Duodenal mucosa (tissue), 2 donors: ENCODE results near the gene EPO.

Experiments used
- H3K27ac ChIP-seq: one replicate; pipeline ENCODE4 v1.7.0; 2013; ENCODE audit warnings: low read depth, low read length
- H3K27me3 ChIP-seq, 2 donors: one replicate each; pipeline ENCODE4 v1.7.0; 2013; ENCODE audit warnings: low read length in 2 of 2, control low read depth in 1 of 2; ENCODE audit not compliant: insufficient read depth in 2 of 2, control insufficient read depth in 1 of 2
- H3K36me3 ChIP-seq, 2 donors: one replicate each; pipeline ENCODE4 v1.7.0; 2013; ENCODE audit warnings: low read length in 2 of 2, control low read depth in 1 of 2; ENCODE audit not compliant: insufficient read depth in 2 of 2, control insufficient read depth in 1 of 2
- H3K4me1 ChIP-seq, 2 donors: one replicate each; pipeline ENCODE4 v1.7.0; 2013; ENCODE audit warnings: low read length in 2 of 2, control low read depth in 1 of 2; ENCODE audit not compliant: insufficient read depth in 2 of 2, control insufficient read depth in 1 of 2
- H3K4me3 ChIP-seq, 2 donors: one replicate each; pipeline ENCODE4 v1.7.0; 2013; ENCODE audit warnings: low read length in 2 of 2, low read depth in 1 of 2
- H3K9ac ChIP-seq, 2 donors: one replicate each; pipeline ENCODE4 v1.7.0; 2013; ENCODE audit warnings: low read length in 2 of 2, low read depth in 1 of 2
- H3K9me3 ChIP-seq, 2 donors: one replicate each; pipeline ENCODE4 v1.7.0; 2013; ENCODE audit warnings: low read length in 2 of 2, control low read depth in 1 of 2; ENCODE audit not compliant: control insufficient read depth in 1 of 2

The EPO gene

GRCh38 chr7:100683659-100684533, 36.4 kb upstream of the EPO start:
- H3K4me1 ChIP-seq, result no peaks in the 10 kb centered on the region
- H3K27ac ChIP-seq, result no peak overlapping the region

GRCh38 chr7:100684534-100685042, 35.7 kb upstream of the EPO start:
- H3K9ac ChIP-seq, result no peak overlapping the region
- no peaks in the 10 kb centered on the region for H3K9me3 ChIP-seq
- no peak overlapping the region for H3K4me3 ChIP-seq
- H3K36me3 ChIP-seq, result peaks cover 20 to 87% of the 10 kb centered on the region in 2 donors
- H3K4me1 ChIP-seq, result no peaks in the 10 kb centered on the region
- H3K27me3 ChIP-seq, result no peaks in the 10 kb centered on the region
- no peak overlapping the region for H3K27ac ChIP-seq

More at GRCh38 chr7:100683659-100684533, 36.4 kb upstream of the EPO start:
- Histone ChIP-seq H3K9me3 (no peaks in the 10 kb centered on the region), H3K4me3 (no peak overlapping the region), H3K36me3 (peaks cover 20 to 85% of the 10 kb centered on the region in 2 donors), H3K27me3 (no peaks in the 10 kb centered on the region), H3K9ac (no peak overlapping the region)

- peaks cover 20 to 87% of the 10 kb centered on the region in 2 donors for H3K36me3 ChIP-seq
- no peak overlapping the region for H3K9ac ChIP-seq
- no peak overlapping the region for H3K27ac ChIP-seq
- no peak overlapping the region for H3K4me3 ChIP-seq
- H3K9me3 ChIP-seq, result no peaks in the 10 kb centered on the region
- H3K4me1 ChIP-seq, result no peaks in the 10 kb centered on the region
- H3K27me3 ChIP-seq, result no peaks in the 10 kb centered on the region
Observed at GRCh38 chr7:100685049-100685605, 35.1 kb upstream of the EPO start.

GRCh38 chr7:100685631-100686145, 34.6 kb upstream of the EPO start:
- Histone ChIP-seq H3K9ac (no peak overlapping the region), H3K27me3 (no peaks in the 10 kb centered on the region), H3K4me3 (no peak overlapping the region), H3K9me3 (no peaks in the 10 kb centered on the region), H3K4me1 (no peaks in the 10 kb centered on the region), H3K36me3 (peaks cover 20 to 83% of the 10 kb centered on the region in 2 donors), H3K27ac (no peak overlapping the region)

GRCh38 chr7:100686201-100686821, 34.0 kb upstream of the EPO start:
- Histone ChIP-seq H3K9ac (no peak overlapping the region), H3K27ac (no peak overlapping the region), H3K4me1 (peaks cover 4% of the 10 kb centered on the region in 2 donors), H3K4me3 (no peak overlapping the region), H3K36me3 (peaks cover 20 to 80% of the 10 kb centered on the region in 2 donors), H3K9me3 (no peaks in the 10 kb centered on the region), H3K27me3 (no peaks in the 10 kb centered on the region)

- H3K9ac ChIP-seq, result no peak overlapping the region
- H3K27me3 ChIP-seq, result no peaks in the 10 kb centered on the region
- H3K36me3 ChIP-seq, result peaks cover 20 to 75% of the 10 kb centered on the region in 2 donors
- H3K27ac ChIP-seq, result no peak overlapping the region
- H3K9me3 ChIP-seq, result no peaks in the 10 kb centered on the region
- peaks cover 5 to 9% of the 10 kb centered on the region in 2 donors for H3K4me1 ChIP-seq
- H3K4me3 ChIP-seq, result no peak overlapping the region
Observed at GRCh38 chr7:100686822-100687211, 33.5 kb upstream of the EPO start.

- Histone ChIP-seq H3K9ac (no peak overlapping the region), H3K4me1 (peaks cover 9 to 14% of the 10 kb centered on the region in 2 donors), H3K36me3 (peaks cover 20 to 71% of the 10 kb centered on the region in 2 donors), H3K9me3 (no peaks in the 10 kb centered on the region), H3K4me3 (no peak overlapping the region), H3K27ac (no peak overlapping the region), H3K27me3 (no peaks in the 10 kb centered on the region)
Observed at GRCh38 chr7:100687261-100687660, 33.0 kb upstream of the EPO start.

- H3K36me3 ChIP-seq, result peaks cover 20 to 65% of the 10 kb centered on the region in 2 donors
- no peak overlapping the region for H3K4me3 ChIP-seq
- no peak overlapping the region for H3K27ac ChIP-seq
- no peaks in the 10 kb centered on the region for H3K9me3 ChIP-seq
- no peak overlapping the region for H3K9ac ChIP-seq
- no peaks in the 10 kb centered on the region for H3K27me3 ChIP-seq
- peaks cover 15 to 19% of the 10 kb centered on the region in 2 donors for H3K4me1 ChIP-seq
Observed at GRCh38 chr7:100687751-100688300, 32.4 kb upstream of the EPO start.

- H3K4me3 ChIP-seq, result no peak overlapping the region
- peaks cover 20 to 60% of the 10 kb centered on the region in 2 donors for H3K36me3 ChIP-seq
- no peaks in the 10 kb centered on the region for H3K9me3 ChIP-seq
- peaks cover 17 to 24% of the 10 kb centered on the region in 2 donors for H3K4me1 ChIP-seq
- H3K27ac ChIP-seq, result no peak overlapping the region
- no peak overlapping the region for H3K9ac ChIP-seq
- no peaks in the 10 kb centered on the region for H3K27me3 ChIP-seq
Observed at GRCh38 chr7:100688326-100688860, 31.9 kb upstream of the EPO start.
